Large intestine (tissue), 3 donors: ENCODE results near the gene LAMP5. TPM values are rescaled to one million over a fixed set of nuclear protein-coding genes. Genes with fewer than 3 reads are reported as not detected.

Experiments
- DNase-seq, 2 donors: peaks; one replicate each; pipeline versions ENCODE4 v3.0.0 to v3.0.0-alpha.2; 2013
- H3K27ac ChIP-seq: one replicate; pipeline ENCODE4 v1.5.1; 2013; ENCODE audit warnings: low read length
- H3K27me3 ChIP-seq: 2 replicates; pipeline ENCODE4 v1.6.1; 2013; ENCODE audit warnings: low read length; ENCODE audit not compliant: control insufficient read depth, insufficient read depth
- H3K36me3 ChIP-seq: 2 replicates; pipeline ENCODE4 v1.6.1; 2013; ENCODE audit warnings: low read length; ENCODE audit not compliant: control insufficient read depth, insufficient read depth
- H3K4me1 ChIP-seq: one replicate; pipeline ENCODE4 v1.6.1; 2013; ENCODE audit warnings: low read length; ENCODE audit not compliant: control insufficient read depth, insufficient read depth
- H3K4me3 ChIP-seq: one replicate; pipeline ENCODE4 v1.5.1; 2013; ENCODE audit warnings: low read length
- H3K9me3 ChIP-seq: one replicate; pipeline ENCODE4 v1.6.1; 2013; ENCODE audit warnings: mild to moderate bottlenecking, low read depth, low read length, moderate library complexity; ENCODE audit not compliant: control insufficient read depth
- WGBS: methylation state at CpG from one replicate; pipeline ENCODE4 v1.1.5; 2013; ENCODE audit warnings: low lambda C conversion rate; ENCODE audit not compliant: insufficient coverage; 5-methylcytosine and 5-hydroxymethylcytosine counted together
- polyA plus RNA-seq: library from polyadenylated mRNA; unstranded; fragments of 120-200 nt; gene quantifications from one replicate; pipeline ENCODE4 v1.2.1, GENCODE V29; 2013

The LAMP5 gene
- polyA plus RNA-seq, 1 donor, result 4.6 TPM

DNA sequence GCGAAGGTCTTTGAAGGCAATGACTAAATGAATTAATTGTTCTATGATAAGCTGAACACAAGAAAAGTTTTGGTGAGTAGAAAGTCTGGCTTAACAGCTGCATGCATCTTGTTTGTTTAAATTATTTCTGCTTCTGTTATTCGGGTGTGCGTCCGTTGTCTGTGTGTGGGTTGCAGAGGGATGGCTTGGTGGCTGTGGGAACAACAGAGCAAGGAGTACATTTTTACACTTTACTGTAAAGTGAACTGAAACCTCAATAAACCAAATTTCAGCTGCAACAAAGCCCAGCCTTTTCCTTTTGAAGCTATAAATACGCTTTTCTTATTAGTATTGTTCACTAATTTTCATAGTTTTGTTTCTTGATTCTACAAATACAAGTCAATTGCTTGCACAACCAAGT, 3.5 kb upstream of the LAMP5 start:
- Histone ChIP-seq H3K9me3 (no peaks in the 10 kb centered on the region), H3K27me3 (peaks cover 80% of the 10 kb centered on the region), H3K4me3 (no peak overlapping the region), H3K4me1 (peaks cover 4% of the 10 kb centered on the region), H3K27ac (no peak overlapping the region), H3K36me3 (no peaks in the 10 kb centered on the region)
- DNase-seq, result no peak
- 83% methylated on average over 1 of the region's 5 CpGs for WGBS

DNA sequence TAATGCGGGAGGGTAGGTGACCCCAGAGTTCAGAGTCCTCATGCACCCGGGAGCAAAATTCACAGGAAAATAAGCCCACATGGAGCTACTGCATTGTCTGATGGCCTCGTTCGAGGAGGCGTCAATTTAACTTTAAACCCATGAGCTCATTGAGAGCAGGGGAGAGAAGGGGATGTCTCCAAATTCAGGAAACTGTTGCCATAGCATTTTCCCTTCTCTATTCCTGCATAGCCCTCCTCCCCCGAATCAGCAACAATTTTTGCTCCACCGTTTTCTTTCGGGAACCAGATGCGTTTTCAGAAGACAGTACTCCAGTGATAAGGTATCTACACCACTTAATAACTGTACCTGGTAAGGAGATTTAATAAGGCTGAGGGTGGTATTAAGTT, 324 bp upstream of the LAMP5 start:
- WGBS, result no CpG with 5 or more reads among the region's 9 CpGs
- no peaks in the 10 kb centered on the region for H3K9me3 ChIP-seq
- no peak for DNase-seq

GRCh38 chr20:9515214-9515585, 810 bp downstream of the LAMP5 start:
- WGBS, result 0% methylated on average over 1 of the region's 13 CpGs
- H3K27me3 ChIP-seq, result peaks cover 70% of the 10 kb centered on the region
- no peak for DNase-seq
- no peak overlapping the region for H3K27ac ChIP-seq
- H3K9me3 ChIP-seq, result no peaks in the 10 kb centered on the region
- H3K36me3 ChIP-seq, result no peaks in the 10 kb centered on the region
- no peaks in the 10 kb centered on the region for H3K4me1 ChIP-seq
- no peak overlapping the region for H3K4me3 ChIP-seq

More for the DNA sequence above, 324 bp upstream of the LAMP5 start:
- Histone ChIP-seq H3K27me3 (peaks cover 79% of the 10 kb centered on the region), H3K27ac (no peak overlapping the region), H3K4me3 (no peak overlapping the region), H3K4me1 (no peaks in the 10 kb centered on the region), H3K36me3 (no peaks in the 10 kb centered on the region)

- Histone ChIP-seq H3K27ac (no peak overlapping the region), H3K36me3 (no peaks in the 10 kb centered on the region), H3K27me3 (peaks cover 70% of the 10 kb centered on the region), H3K9me3 (no peaks in the 10 kb centered on the region), H3K4me3 (no peak overlapping the region), H3K4me1 (no peaks in the 10 kb centered on the region)
- no CpG with 5 or more reads among the region's 38 CpGs for WGBS
- DNase-seq, result peak in 1 of 2 donors; percentile 21
Measured at GRCh38 chr20:9515741-9516233, 1.4 kb downstream of the LAMP5 start.

DNA sequence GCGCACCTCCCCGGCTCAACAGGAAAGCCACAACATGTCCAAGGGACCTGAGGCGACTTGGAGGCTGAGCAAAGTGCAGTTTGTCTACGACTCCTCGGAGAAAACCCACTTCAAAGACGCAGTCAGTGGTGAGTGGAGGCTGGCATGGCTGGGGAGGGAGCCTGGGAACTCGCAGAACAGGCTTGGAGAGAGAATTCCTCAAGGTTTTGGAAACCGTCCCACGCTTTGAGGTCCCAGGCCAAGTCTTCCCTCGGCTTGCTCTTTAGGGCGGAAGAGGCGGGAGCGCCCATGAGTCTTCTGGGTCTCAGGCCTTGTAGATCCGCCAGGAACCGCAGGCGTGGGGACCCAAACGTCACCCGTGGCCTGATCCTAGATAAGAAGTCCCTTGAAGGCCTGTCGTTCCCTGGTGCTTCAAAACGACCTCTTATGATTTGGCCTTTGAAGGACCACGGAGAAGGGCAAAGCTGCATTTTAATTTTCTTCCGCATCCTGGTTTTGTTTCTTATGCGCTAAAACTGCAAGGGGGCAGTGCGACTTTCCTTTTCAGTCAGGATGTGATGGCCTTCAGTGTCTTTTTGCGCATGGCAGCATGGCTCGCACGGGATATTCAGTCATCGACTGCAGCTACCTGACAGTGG, 2.0 kb downstream of the LAMP5 start:
- WGBS, result no CpG with 5 or more reads among the region's 28 CpGs
- no peak overlapping the region for H3K4me3 ChIP-seq
- H3K4me1 ChIP-seq, result no peaks in the 10 kb centered on the region
- H3K36me3 ChIP-seq, result no peaks in the 10 kb centered on the region
- no peaks in the 10 kb centered on the region for H3K9me3 ChIP-seq
- peaks cover 72% of the 10 kb centered on the region for H3K27me3 ChIP-seq
- DNase-seq, result peak in 1 of 2 donors; percentile 23
- H3K27ac ChIP-seq, result no peak overlapping the region

GRCh38 chr20:9517297-9518162, 3.1 kb downstream of the LAMP5 start:
- H3K4me1 ChIP-seq, result no peaks in the 10 kb centered on the region
- no peak overlapping the region for H3K4me3 ChIP-seq
- WGBS, result no CpG with 5 or more reads among the region's 8 CpGs
- no peaks in the 10 kb centered on the region for H3K36me3 ChIP-seq
- H3K9me3 ChIP-seq, result no peaks in the 10 kb centered on the region
- H3K27me3 ChIP-seq, result peaks cover 71% of the 10 kb centered on the region
- DNase-seq, result no peak
- H3K27ac ChIP-seq, result no peak overlapping the region

- no peaks in the 10 kb centered on the region for H3K36me3 ChIP-seq
- H3K4me3 ChIP-seq, result no peak overlapping the region
- no peaks in the 10 kb centered on the region for H3K9me3 ChIP-seq
- no peak overlapping the region for H3K27ac ChIP-seq
- H3K27me3 ChIP-seq, result peaks cover 71% of the 10 kb centered on the region
- no CpG with 5 or more reads among the region's 8 CpGs for WGBS
- no peaks in the 10 kb centered on the region for H3K4me1 ChIP-seq
- DNase-seq, result no peak
Measured at GRCh38 chr20:9518576-9519175, 4.3 kb downstream of the LAMP5 start.

- no peak for DNase-seq
- H3K4me3 ChIP-seq, result no peak overlapping the region
- no peak overlapping the region for H3K27ac ChIP-seq
- H3K36me3 ChIP-seq, result no peaks in the 10 kb centered on the region
- H3K9me3 ChIP-seq, result no peaks in the 10 kb centered on the region
- WGBS, result no CpG with 5 or more reads among the region's 4 CpGs
- H3K27me3 ChIP-seq, result peaks cover 57% of the 10 kb centered on the region
- H3K4me1 ChIP-seq, result no peaks in the 10 kb centered on the region
Measured at GRCh38 chr20:9520086-9520485, 5.7 kb downstream of the LAMP5 start.

DNA sequence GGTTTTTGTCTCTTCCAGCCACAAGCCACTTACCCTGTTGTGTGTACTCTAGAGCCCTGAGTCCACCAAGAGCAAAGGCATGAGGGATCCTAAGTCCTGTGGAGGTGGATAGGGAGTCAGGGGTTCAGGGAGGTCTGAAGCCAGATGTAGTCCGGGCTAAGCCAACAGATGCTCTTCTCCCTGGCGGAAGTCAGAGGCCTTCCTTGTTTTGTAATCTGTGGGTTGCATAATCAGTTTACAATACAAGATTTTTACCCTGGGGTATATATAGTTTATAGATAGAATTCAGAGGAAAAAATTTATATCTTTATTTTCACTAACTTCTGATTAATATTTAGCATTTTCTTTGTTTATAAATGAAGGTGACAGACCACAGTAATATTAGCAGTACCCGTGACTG, 9.2 kb downstream of the LAMP5 start:
- no CpG with 5 or more reads among the region's 3 CpGs for WGBS
- Histone ChIP-seq H3K36me3 (no peaks in the 10 kb centered on the region), H3K4me3 (no peak overlapping the region)

GRCh38 chr20:9531581-9531980, 17.2 kb downstream of the LAMP5 start:
- Histone ChIP-seq H3K27me3 (peaks cover 3% of the 10 kb centered on the region), H3K36me3 (no peaks in the 10 kb centered on the region), H3K4me3 (no peak overlapping the region), H3K9me3 (no peaks in the 10 kb centered on the region), H3K27ac (no peak overlapping the region), H3K4me1 (no peaks in the 10 kb centered on the region)
- DNase-seq, result no peak
- WGBS, result 100% methylated on average over 1 of the region's 2 CpGs

More for the DNA sequence above, 9.2 kb downstream of the LAMP5 start:
- Histone ChIP-seq H3K4me1 (no peaks in the 10 kb centered on the region), H3K27me3 (peaks cover 22% of the 10 kb centered on the region), H3K27ac (no peak overlapping the region), H3K9me3 (no peaks in the 10 kb centered on the region)
- no peak for DNase-seq
